Loucy (cell line): ENCODE measurements around the gene LDB1.

Source experiments
- H2AFZ ChIP-seq: fragments of 200-600 bp; sonication (generic); 2 replicates; pipeline ENCODE4 v1.6.0; 2016; ENCODE audit warnings: antibody characterized with exemption, mild to moderate bottlenecking, low read length, moderate library complexity
- H3F3A ChIP-seq: fragments of 200-600 bp; 2 replicates; pipeline ENCODE4 v1.6.0; 2016; ENCODE audit warnings: antibody characterized with exemption, low read depth, mild to moderate bottlenecking
- H3K27me3 ChIP-seq: fragments of 200-600 bp; sonication (generic); 2 replicates; pipeline ENCODE4 v1.6.1; 2014; ENCODE audit warnings: low read length, mild to moderate bottlenecking; ENCODE audit not compliant: insufficient read depth, poor library complexity, severe bottlenecking
- H3K36me3 ChIP-seq: fragments of 200-600 bp; sonication (generic); 2 replicates; pipeline ENCODE4 v1.6.1; 2016; ENCODE audit warnings: low read length; ENCODE audit not compliant: insufficient read depth
- H3K4me1 ChIP-seq: fragments of 200-600 bp; sonication (generic); 2 replicates; pipeline ENCODE4 v1.5.1; 2014; ENCODE audit warnings: low read length, mild to moderate bottlenecking; ENCODE audit not compliant: insufficient read depth, poor library complexity, severe bottlenecking
- H3K4me2 ChIP-seq: fragments of 200-600 bp; sonication (generic); 2 replicates; pipeline ENCODE4 v1.6.0; 2014; ENCODE audit warnings: antibody characterized with exemption, low read length, low read depth, mild to moderate bottlenecking; ENCODE audit not compliant: poor library complexity, severe bottlenecking
- H3K4me3 ChIP-seq: fragments of 200-600 bp; sonication (generic); 2 replicates; pipeline ENCODE4 v1.5.1; 2014; ENCODE audit warnings: low read length, mild to moderate bottlenecking, mixed read lengths; ENCODE audit not compliant: poor library complexity, severe bottlenecking
- H3K79me2 ChIP-seq: fragments of 200-600 bp; sonication (generic); 2 replicates; pipeline ENCODE4 v1.6.1; 2014; ENCODE audit warnings: low read length; ENCODE audit not compliant: insufficient read depth
- H3K9ac ChIP-seq: fragments of 200-600 bp; sonication (generic); 2 replicates; pipeline ENCODE4 v1.6.0; 2014; ENCODE audit warnings: mild to moderate bottlenecking, low read depth, low read length, moderate library complexity; ENCODE audit not compliant: poor library complexity, severe bottlenecking
- H3K9me2 ChIP-seq: fragments of 200-600 bp; sonication (generic); replicated peaks from 2 replicates; pipeline ENCODE4 v1.6.1; 2016; ENCODE audit warnings: low read depth, low read length, mixed read lengths
- H3K9me3 ChIP-seq: fragments of 200-600 bp; sonication (generic); 2 replicates; pipeline ENCODE4 v1.6.1; 2014; ENCODE audit warnings: mild to moderate bottlenecking, antibody characterized with exemption, low read length, low read depth; ENCODE audit not compliant: insufficient read depth
- H4K20me1 ChIP-seq: fragments of 200-600 bp; sonication (generic); 2 replicates; pipeline ENCODE4 v1.6.0; 2014; ENCODE audit warnings: antibody characterized with exemption, low read length, mild to moderate bottlenecking; ENCODE audit not compliant: insufficient read depth, poor library complexity, severe bottlenecking
- CTCF ChIP-seq: fragments of 200-600 bp; sonication (generic); conservative IDR thresholded peaks from 2 replicates; pipeline ENCODE4 v1.5.1; 2014; ENCODE audit warnings: mild to moderate bottlenecking, antibody characterized with exemption, low read length
- EZH2phosphoT487 ChIP-seq: fragments of 200-600 bp; IDR thresholded peaks from 2 replicates; pipeline ENCODE4 v1.6.1; 2018; ENCODE audit warnings: antibody characterized with exemption, mild to moderate bottlenecking, moderate library complexity, borderline replicate concordance

The LDB1 gene

GRCh38 chr10:102159831-102160230 is 39.7 kb upstream of the LDB1 start:
- Histone ChIP-seq H4K20me1 (peaks cover 26% of the 10 kb centered on the region), H3K4me1 (peaks cover 8% of the 10 kb centered on the region), H3K4me2 (no peak overlapping the region), H3F3A (peaks cover 4% of the 10 kb centered on the region; the same call in 1 of the 2 replicates), H3K36me3 (peaks cover 72% of the 10 kb centered on the region), H3K9me2 (no peaks in the 10 kb centered on the region), H2AFZ (no peak overlapping the region), H3K79me2 (peaks cover 35% of the 10 kb centered on the region), H3K27me3 (no peaks in the 10 kb centered on the region), H3K9me3 (no peaks in the 10 kb centered on the region), H3K9ac (no peak overlapping the region), H3K4me3 (no peak overlapping the region)
- no peak for TF ChIP-seq EZH2phosphoT487
- no peak for TF ChIP-seq CTCF

- peaks cover 8% of the 10 kb centered on the region for H3K4me1 ChIP-seq
- H3K9me2 ChIP-seq, result no peaks in the 10 kb centered on the region
- H4K20me1 ChIP-seq, result peaks cover 31% of the 10 kb centered on the region
- H3K4me2 ChIP-seq, result no peak overlapping the region
- no peak overlapping the region for H3K4me3 ChIP-seq
- no peak overlapping the region for H2AFZ ChIP-seq
- no peak overlapping the region for H3K9ac ChIP-seq
- no peaks in the 10 kb centered on the region for H3K9me3 ChIP-seq
- peaks cover 42% of the 10 kb centered on the region for H3K79me2 ChIP-seq
- TF ChIP-seq EZH2phosphoT487 (no peak), CTCF (no peak)
- H3K36me3 ChIP-seq, result peaks cover 71% of the 10 kb centered on the region
- H3K27me3 ChIP-seq, result no peaks in the 10 kb centered on the region
- peaks cover 4% of the 10 kb centered on the region; the same call in 1 of the 2 replicates for H3F3A ChIP-seq
Observed at GRCh38 chr10:102159051-102159597, 39.0 kb upstream of the LDB1 start.

- H3K4me3 ChIP-seq, result no peak overlapping the region
- H3K9me3 ChIP-seq, result no peaks in the 10 kb centered on the region
- H3F3A ChIP-seq, result no peaks in the 10 kb centered on the region
- peaks cover 52% of the 10 kb centered on the region for H3K36me3 ChIP-seq
- no peak for TF ChIP-seq CTCF
- TF ChIP-seq EZH2phosphoT487, result no peak
- H3K4me2 ChIP-seq, result no peak overlapping the region
- no peaks in the 10 kb centered on the region for H3K9me2 ChIP-seq
- H3K4me1 ChIP-seq, result peaks cover 17% of the 10 kb centered on the region
- peaks cover 61% of the 10 kb centered on the region for H3K79me2 ChIP-seq
- no peaks in the 10 kb centered on the region for H3K27me3 ChIP-seq
- H4K20me1 ChIP-seq, result peaks cover 44% of the 10 kb centered on the region
- peak overlapping the region; percentile 1 for H3K9ac ChIP-seq
- H2AFZ ChIP-seq, result no peak overlapping the region
Observed at GRCh38 chr10:102157224-102157623, 37.1 kb upstream of the LDB1 start.
